ENCODE data around the gene SEMA4C. TPM values are rescaled to one million over a fixed set of nuclear protein-coding genes. Genes with fewer than 3 reads are reported as not detected.

SEMA4C gene
- total and polyA plus RNA-seq, 9 of the 15 experiments (the other 6 are each of a cell fraction or from before 2014, with no cell fraction given) = 0.32 to 59.7 (median 23.9) TPM

GRCh38 chr2:96872591-96873349 lies 2.9 kb upstream of the SEMA4C start (continued):
- TF ChIP-seq AFF4 (CRISPR knock-in tag; IDR thresholded peaks at IDR 0.05) (0 out of 2 replicates have a peak, but pooled peaks have one; percentile 41), ZNF384 (IDR thresholded peaks at IDR 0.05; ENCODE audit: low read depth, low read length) (no peak), ZNF121 (CRISPR knock-in tag; conservative IDR thresholded peaks at IDR 0.05) (peak; percentile 96), CXXC5 (CRISPR knock-in tag; IDR thresholded peaks at IDR 0.05) (peak; percentile 70), TEAD4 (IDR thresholded peaks at IDR 0.05; ENCODE audit: low read length) (peak; percentile 22; the same call in 1 of the 2 replicates), TEAD4 (CRISPR knock-in tag; IDR thresholded peaks at IDR 0.05; ENCODE audit: borderline replicate concordance) (no peak), ZNF12 (CRISPR knock-in tag; IDR thresholded peaks at IDR 0.05) (no peak), MAZ (CRISPR knock-in tag; conservative IDR thresholded peaks at IDR 0.05 in 1 of 2, IDR thresholded peaks at IDR 0.05 in 1 of 2) (peak in 1 of 2 experiments; percentile 51; a peak in 2 of 4 replicates), L3MBTL2 (IDR thresholded peaks at IDR 0.05) (peak; percentile 41; the same call in 1 of the 2 replicates), CHD1 (IDR thresholded peaks at IDR 0.05; ENCODE audit: low read length) (peak; percentile 28), E2F8 (IDR thresholded peaks at IDR 0.05; ENCODE audit: low read depth, partially characterized antibody) (no peak), MEF2D (tag; conservative IDR thresholded peaks at IDR 0.05; ENCODE audit: low read depth) (no peak), KDM1A (IDR thresholded peaks at IDR 0.05) (peak in 1 of 2 experiments; percentile 70; a peak in 3 of 4 replicates), SMAD4 (CRISPR knock-in tag; conservative IDR thresholded peaks at IDR 0.05) (0 out of 2 replicates have a peak, but pooled peaks have one; percentile 21)
